Calu3 (cell line): ENCODE data around the gene RNF212. TPM values are rescaled to one million over a fixed set of nuclear protein-coding genes. Genes with fewer than 3 reads are reported as not detected.

ENCODE experiments used
- BruUV-seq: library from RNA; stranded (reverse); fragments of 400-500 nt; replicated peaks from 2 replicates; lab custom pipeline; 2021; lab: Mats Ljungman, UMichigan
- CTCF ChIA-PET: fragments of 300-600 bp; sonication (Branson Sonifier 250); formaldehyde crosslinking; loops from one replicate; lab custom pipeline; 2022; ENCODE audit warnings: antibody characterized with exemption; lab: Charles Lee
- DNase-seq: peaks from one replicate; pipeline ENCODE4 v3.0.0; 2022
- H3K27ac Mint-ChIP-seq: one replicate; pipeline ENCODE4 v1.8.0; 2022; ENCODE audit warnings: mixed read lengths; ENCODE audit not compliant: unreplicated experiment
- H3K27me3 Mint-ChIP-seq: one replicate; pipeline ENCODE4 v1.8.0; 2022; ENCODE audit warnings: mixed read lengths; ENCODE audit not compliant: unreplicated experiment
- H3K36me3 Mint-ChIP-seq: one replicate; pipeline ENCODE4 v1.8.0; 2022; ENCODE audit warnings: mild to moderate bottlenecking, moderate library complexity, mixed read lengths; ENCODE audit not compliant: insufficient read depth, unreplicated experiment
- H3K4me1 Mint-ChIP-seq: one replicate; pipeline ENCODE4 v1.8.0; 2022; ENCODE audit warnings: mild to moderate bottlenecking, low read depth, mixed read lengths; ENCODE audit not compliant: unreplicated experiment
- H3K4me3 Mint-ChIP-seq: one replicate; pipeline ENCODE4 v1.8.0; 2022; ENCODE audit warnings: mild to moderate bottlenecking, low read depth, moderate library complexity, mixed read lengths; ENCODE audit not compliant: unreplicated experiment
- H3K9me3 Mint-ChIP-seq: one replicate; pipeline ENCODE4 v1.8.0; 2022; ENCODE audit warnings: low read depth, mixed read lengths; ENCODE audit not compliant: unreplicated experiment
- CTCF ChIP-seq: fragments of 200-600 bp; IDR thresholded peaks from one replicate; pipeline ENCODE4 v1.8.0; 2022; ENCODE audit warnings: antibody characterized with exemption; ENCODE audit not compliant: unreplicated experiment
- intact Hi-C: fragments of 100-400 bp; cut with micrococcal nuclease; formaldehyde crosslinking; loops from one replicate; pipeline ENCODE4 v1.10.0; 2022; ENCODE audit not compliant: unreplicated experiment
- total RNA-seq: library from RNA; stranded (reverse); gene quantifications from 2 replicates; pipeline ENCODE4 v1.2.3, GENCODE V29; 2022

RNF212 gene
- total RNA-seq, 1 experiment from 2014 or later: not detected

GRCh38 chr4:1084796-1085403 lies 28.5 kb downstream of the RNF212 start:
- BruUV-seq: no TSS peak

GRCh38 chr4:1084394-1084793 lies 29.0 kb downstream of the RNF212 start:
- no peak for TF ChIP-seq CTCF
- H3K27me3 Mint-ChIP-seq: peaks cover 11% of the 10 kb centered on the region
- DNase-seq: no peak
- peaks cover 38% of the 10 kb centered on the region for H3K4me1 Mint-ChIP-seq
- H3K27ac Mint-ChIP-seq: no peak overlapping the region
- no TSS peak for BruUV-seq
- intact Hi-C loops: no loop called here
- no peak overlapping the region for H3K4me3 Mint-ChIP-seq
- CTCF ChIA-PET: interaction anchor here (0.5 kb wide), 1 partner anchor 26 kb away, joined by 3 read pairs; no protein-coding TSS in a partner anchor
- H3K36me3 Mint-ChIP-seq: no peaks in the 10 kb centered on the region
- H3K9me3 Mint-ChIP-seq: peaks cover 3% of the 10 kb centered on the region

More at GRCh38 chr4:1084796-1085403, 28.5 kb downstream of the RNF212 start:
- no peak for TF ChIP-seq CTCF
- no peak overlapping the region for H3K27ac Mint-ChIP-seq
- no peak overlapping the region for H3K4me3 Mint-ChIP-seq
- intact Hi-C loops: no loop called here
- H3K9me3 Mint-ChIP-seq: peaks cover 3% of the 10 kb centered on the region
- H3K4me1 Mint-ChIP-seq: peaks cover 38% of the 10 kb centered on the region
- no peak for DNase-seq
- no peaks in the 10 kb centered on the region for H3K36me3 Mint-ChIP-seq
- H3K27me3 Mint-ChIP-seq: peaks cover 6% of the 10 kb centered on the region
- CTCF ChIA-PET: interaction anchor here (0.5 kb wide), 1 partner anchor 25 kb away, joined by 3 read pairs; no protein-coding TSS in a partner anchor

- H3K4me3 Mint-ChIP-seq: peak overlapping the region; percentile 18
- no peak for TF ChIP-seq CTCF
- CTCF ChIA-PET: interaction anchor here (0.7 to 1.0 kb wide), 2 partner anchors 9 to 38 kb away, joined by 3 read pairs; no protein-coding TSS in a partner anchor
- DNase-seq: peak; percentile 81
- peaks cover 12% of the 10 kb centered on the region for H3K27me3 Mint-ChIP-seq
- H3K4me1 Mint-ChIP-seq: peaks cover 38% of the 10 kb centered on the region
- H3K27ac Mint-ChIP-seq: peak overlapping the region; percentile 47
- H3K36me3 Mint-ChIP-seq: no peaks in the 10 kb centered on the region
- intact Hi-C loops: no loop called here
- no peaks in the 10 kb centered on the region for H3K9me3 Mint-ChIP-seq
- no TSS peak for BruUV-seq
Measured at GRCh38 chr4:1082215-1083182, 30.9 kb downstream of the RNF212 start.

- Mint-ChIP-seq H3K27ac (peak overlapping the region; percentile 31), H3K4me3 (peak overlapping the region; percentile 18), H3K9me3 (no peaks in the 10 kb centered on the region), H3K27me3 (peaks cover 12% of the 10 kb centered on the region), H3K4me1 (peaks cover 38% of the 10 kb centered on the region), H3K36me3 (no peaks in the 10 kb centered on the region)
- intact Hi-C loops: no loop called here
- CTCF ChIA-PET: interaction anchor here (0.5 kb wide), 1 partner anchor 36 kb away, joined by 4 read pairs; no protein-coding TSS in a partner anchor
- no peak for TF ChIP-seq CTCF
- no TSS peak for BruUV-seq
- DNase-seq: no peak
Measured at GRCh38 chr4:1081689-1082040, 31.7 kb downstream of the RNF212 start.
